HPDE6-E6E7 (cell line): ENCODE results near the gene MYH10.
"Not testable (repeated sequence)": the region's sequence is repeated elsewhere in the genome, so short reads cannot be mapped to it uniquely, and the experiment has no call there.

ENCODE experiments used
- DNase-seq: peaks from one replicate; pipeline ENCODE4 v3.0.0; 2011; ENCODE audit warnings: missing footprints; ENCODE audit errors: extremely low spot score

The MYH10 gene

GRCh38 chr17:8630227-8630801 lies at the start of gene MYH10:
TSS of gene MYH10 (minus strand) at chr17:8630725. CDS start at chr17:8623246, 7,479 bp downstream.
- no peak for DNase-seq

- DNase-seq: no peak
Observed at GRCh38 chr17:8679126-8679525, 48.6 kb upstream of the MYH10 start.

GRCh38 chr17:8675306-8675705 lies 44.8 kb upstream of the MYH10 start:
- no peak for DNase-seq

- DNase-seq: no peak
Observed at GRCh38 chr17:8674344-8675305, 44.1 kb upstream of the MYH10 start.

- DNase-seq: no peak
Observed at GRCh38 chr17:8673612-8674011, 43.1 kb upstream of the MYH10 start.

GRCh38 chr17:8672326-8672725 lies 41.8 kb upstream of the MYH10 start:
- no peak for DNase-seq

GRCh38 chr17:8670421-8670820 lies 39.9 kb upstream of the MYH10 start:
- no peak for DNase-seq

- DNase-seq: no peak
Observed at GRCh38 chr17:8668176-8668740, 37.7 kb upstream of the MYH10 start.

GRCh38 chr17:8667421-8667820 lies 36.9 kb upstream of the MYH10 start:
- no peak for DNase-seq

GRCh38 chr17:8665684-8666083 lies 35.2 kb upstream of the MYH10 start:
- no peak for DNase-seq

GRCh38 chr17:8664456-8665126 lies 34.1 kb upstream of the MYH10 start:
- no peak for DNase-seq

GRCh38 chr17:8662973-8663372 lies 32.4 kb upstream of the MYH10 start:
- no peak for DNase-seq

GRCh38 chr17:8662076-8662831 lies 31.7 kb upstream of the MYH10 start:
- DNase-seq: no peak

- not testable (repeated sequence) for DNase-seq
Observed at GRCh38 chr17:8660709-8661108, 30.2 kb upstream of the MYH10 start.

- no peak for DNase-seq
Observed at GRCh38 chr17:8659758-8660410, 29.4 kb upstream of the MYH10 start.

GRCh38 chr17:8658810-8659209 lies 28.3 kb upstream of the MYH10 start:
- no peak for DNase-seq

GRCh38 chr17:8656693-8657092 lies 26.2 kb upstream of the MYH10 start:
- no peak for DNase-seq

GRCh38 chr17:8654822-8655221 lies 24.3 kb upstream of the MYH10 start:
- DNase-seq: no peak

- no peak for DNase-seq
Observed at GRCh38 chr17:8651013-8651412, 20.5 kb upstream of the MYH10 start.

- DNase-seq: no peak
Observed at GRCh38 chr17:8650119-8650499, 19.6 kb upstream of the MYH10 start.
